RWPE1 (cell line): ENCODE measurements around the gene CSTF3.

Experiments
- CTCF ChIA-PET: fragments of 350-600 bp; sonication (Branson Sonifier 250); formaldehyde crosslinking; extraction: SDS; loops from one replicate; lab custom pipeline; 2021; lab: Yijun Ruan, JAX
- POLR2A ChIA-PET: fragments of 400-600 bp; formaldehyde crosslinking; extraction: SDS; loops from one replicate; lab custom pipeline; 2020; ENCODE audit warnings: antibody characterized with exemption; ENCODE audit not compliant: low non-redundant PET; lab: Yijun Ruan, JAX
- DNase-seq: peaks from one replicate; pipeline ENCODE4 v3.0.0; 2012; ENCODE audit warnings: low spot score
- H3K27ac ChIP-seq: fragments of 450-650 bp; 2 replicates; pipeline ENCODE4 v1.5.1; 2017
- TF ChIP-seq, protein P1 (sequence below): fragments of 450-650 bp; conservative IDR thresholded peaks from 2 replicates; pipeline ENCODE4 v1.5.1; 2017; ENCODE audit warnings: low read depth, mild to moderate bottlenecking

Gene CSTF3

DNA sequence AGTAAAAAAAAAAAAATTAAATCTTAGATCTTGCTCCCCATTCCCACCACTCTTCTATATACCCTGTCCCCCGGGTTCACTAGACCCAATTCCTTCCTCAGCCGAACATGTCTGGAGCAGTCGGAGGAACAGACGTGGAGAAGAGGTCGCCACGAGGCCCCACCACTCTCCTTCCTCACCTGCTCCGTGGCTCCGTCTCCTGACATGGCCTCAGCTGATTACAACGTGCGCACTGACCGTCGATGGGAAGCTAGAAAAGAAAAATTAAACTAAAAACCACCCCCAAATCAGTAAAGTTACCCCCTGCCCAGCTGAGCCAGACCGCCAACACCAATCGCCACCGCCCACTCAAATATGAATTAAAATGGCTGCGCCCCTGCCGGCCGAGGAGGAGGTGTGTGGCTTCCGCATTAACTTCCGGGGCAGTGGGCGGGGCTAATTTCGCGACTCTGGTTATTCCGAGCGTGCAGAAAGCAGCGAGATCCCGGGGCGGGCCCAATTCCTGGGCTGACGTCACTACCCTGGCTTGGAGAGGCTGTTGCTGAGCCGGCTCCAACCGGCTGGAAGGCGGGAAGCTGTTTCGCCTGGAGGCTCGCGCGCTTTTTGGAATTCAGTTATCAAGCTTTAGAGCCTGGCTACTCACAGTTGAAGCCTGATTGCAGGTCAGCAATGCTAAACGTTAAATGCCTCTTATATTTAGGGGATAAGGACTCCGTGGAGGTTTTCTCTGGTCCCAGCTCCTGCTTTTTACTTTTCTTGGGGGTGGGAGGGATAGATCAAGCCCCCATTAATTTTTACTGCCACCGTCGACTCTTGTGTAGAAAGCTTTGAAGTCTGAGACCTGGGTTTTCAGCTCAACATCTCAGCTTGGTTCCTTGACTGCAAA lies at the start of gene CSTF3:
CSTF3 (minus strand) TSS at position 361 of the 886 bp plus-strand sequence; CDS start at position 206, 155 bp downstream.
- TF ChIP-seq, protein P1, sequence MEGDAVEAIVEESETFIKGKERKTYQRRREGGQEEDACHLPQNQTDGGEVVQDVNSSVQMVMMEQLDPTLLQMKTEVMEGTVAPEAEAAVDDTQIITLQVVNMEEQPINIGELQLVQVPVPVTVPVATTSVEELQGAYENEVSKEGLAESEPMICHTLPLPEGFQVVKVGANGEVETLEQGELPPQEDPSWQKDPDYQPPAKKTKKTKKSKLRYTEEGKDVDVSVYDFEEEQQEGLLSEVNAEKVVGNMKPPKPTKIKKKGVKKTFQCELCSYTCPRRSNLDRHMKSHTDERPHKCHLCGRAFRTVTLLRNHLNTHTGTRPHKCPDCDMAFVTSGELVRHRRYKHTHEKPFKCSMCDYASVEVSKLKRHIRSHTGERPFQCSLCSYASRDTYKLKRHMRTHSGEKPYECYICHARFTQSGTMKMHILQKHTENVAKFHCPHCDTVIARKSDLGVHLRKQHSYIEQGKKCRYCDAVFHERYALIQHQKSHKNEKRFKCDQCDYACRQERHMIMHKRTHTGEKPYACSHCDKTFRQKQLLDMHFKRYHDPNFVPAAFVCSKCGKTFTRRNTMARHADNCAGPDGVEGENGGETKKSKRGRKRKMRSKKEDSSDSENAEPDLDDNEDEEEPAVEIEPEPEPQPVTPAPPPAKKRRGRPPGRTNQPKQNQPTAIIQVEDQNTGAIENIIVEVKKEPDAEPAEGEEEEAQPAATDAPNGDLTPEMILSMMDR, result no peak
- ChIA-PET POLR2A (interaction anchor here (0.5 kb wide), 1 partner anchor 575 kb away, joined by 6 read pairs; no protein-coding TSS in a partner anchor), CTCF (interaction anchor here (0.5 to 0.6 kb wide), 6 partner anchors 33 to 1501 kb away, joined by 3 to 4 read pairs (median 3); no protein-coding TSS in a partner anchor)
- peak; percentile 97 for DNase-seq
- H3K27ac ChIP-seq, result peak within 1 kb of the TSS; percentile 77

DNA sequence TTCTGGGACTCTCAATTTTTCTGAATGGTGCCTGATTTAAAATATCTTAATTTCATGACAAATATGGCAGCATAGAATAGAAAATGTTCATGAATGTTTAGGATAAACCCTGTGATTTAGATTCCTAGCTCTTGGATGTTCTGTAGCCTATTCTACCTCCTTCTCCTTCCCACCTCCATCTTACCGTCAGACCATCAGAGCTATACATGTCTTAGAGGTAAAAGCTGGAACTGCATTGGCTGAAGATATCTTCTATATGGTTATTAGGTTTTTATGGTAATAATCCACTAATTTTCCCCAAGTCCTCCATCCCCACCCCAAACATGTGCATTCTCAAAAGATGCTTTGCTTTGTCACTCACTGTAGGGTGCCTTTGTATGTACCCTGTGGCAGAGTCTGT lies 46.9 kb upstream of the CSTF3 start:
- CTCF ChIA-PET, result interaction anchor here (0.6 kb wide), 1 partner anchor 13 kb away, joined by 3 read pairs; no protein-coding TSS in a partner anchor
- DNase-seq, result no peak
- POLR2A ChIA-PET, result no interaction called here
- H3K27ac ChIP-seq, result no peak overlapping the region
- TF ChIP-seq, protein P1, result no peak

DNA sequence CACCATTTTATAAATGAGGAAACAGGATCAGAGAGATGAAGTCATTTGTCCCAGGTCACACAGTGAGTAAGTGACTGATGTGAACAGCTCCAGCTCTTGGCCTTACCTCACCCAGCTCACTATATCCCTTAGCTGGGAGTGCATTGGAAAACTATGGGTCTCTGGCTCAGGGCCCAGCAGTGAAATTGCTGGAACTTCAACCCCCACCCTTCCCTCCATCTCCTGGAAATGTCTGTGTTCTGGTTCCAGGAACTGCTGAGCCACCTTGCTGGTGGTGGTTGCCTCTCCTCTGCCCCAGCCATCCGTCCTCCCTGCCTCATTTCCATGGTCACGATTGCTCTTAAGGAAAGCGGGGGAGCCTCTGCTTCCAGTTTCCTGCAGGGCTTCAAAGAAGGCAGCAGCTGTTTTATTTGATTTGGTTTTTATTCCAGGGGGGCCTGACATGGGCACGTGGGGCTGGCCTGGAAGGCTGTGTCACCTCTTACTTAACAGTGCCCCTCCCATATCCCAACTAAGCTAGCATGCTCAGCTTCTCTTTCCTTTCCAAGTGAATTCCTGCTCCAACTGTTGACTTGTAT lies 46.2 kb upstream of the CSTF3 start:
- H3K27ac ChIP-seq, result no peak overlapping the region
- TF ChIP-seq, protein P1, result no peak
- ChIA-PET POLR2A (no interaction called here), CTCF (no interaction called here)
- DNase-seq, result no peak

DNA sequence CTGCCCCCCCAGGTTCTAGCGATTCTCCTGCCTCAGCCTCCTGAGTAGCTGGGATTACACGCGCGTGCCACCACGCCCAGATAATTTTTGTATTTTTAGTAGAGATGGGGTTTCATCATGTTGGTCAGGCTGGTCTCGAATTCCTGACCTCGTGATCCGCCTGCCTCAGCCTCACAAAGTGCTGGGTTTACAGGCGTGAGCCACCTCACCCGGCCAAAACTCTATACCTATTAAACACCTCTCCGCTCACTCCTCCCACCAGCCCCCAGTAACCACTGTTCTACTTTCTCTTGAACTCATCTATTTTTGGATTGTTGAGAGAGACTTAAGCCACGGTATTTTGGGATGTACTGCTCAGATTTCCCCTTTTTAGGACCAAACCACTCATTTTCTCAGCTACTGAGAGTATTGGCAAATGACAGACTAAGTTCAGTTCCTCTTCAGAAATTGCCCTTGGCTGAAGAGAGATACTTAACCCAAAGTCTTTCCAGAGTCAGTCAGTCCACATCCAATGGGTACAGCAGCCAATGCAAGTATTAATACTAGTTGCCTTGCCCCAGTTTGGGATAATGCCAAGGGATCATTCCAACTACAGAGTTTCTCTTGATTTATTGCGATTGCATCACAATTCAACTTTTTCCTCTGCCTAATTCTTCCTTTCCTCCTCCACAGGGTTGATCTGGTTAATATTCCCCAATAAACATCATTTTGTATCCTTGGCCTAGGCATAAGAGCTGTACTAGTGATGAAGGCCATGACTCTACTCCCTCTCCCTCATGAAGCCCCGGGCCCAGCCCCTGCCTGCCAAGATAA lies 36.8 kb upstream of the CSTF3 start:
- ChIA-PET POLR2A (no interaction called here), CTCF (interaction anchor here (0.6 to 0.7 kb wide), 2 partner anchors 31 to 779 kb away, joined by 3 read pairs; no protein-coding TSS in a partner anchor)
- TF ChIP-seq, protein P1, result no peak
- H3K27ac ChIP-seq, result no peak overlapping the region
- no peak for DNase-seq

DNA sequence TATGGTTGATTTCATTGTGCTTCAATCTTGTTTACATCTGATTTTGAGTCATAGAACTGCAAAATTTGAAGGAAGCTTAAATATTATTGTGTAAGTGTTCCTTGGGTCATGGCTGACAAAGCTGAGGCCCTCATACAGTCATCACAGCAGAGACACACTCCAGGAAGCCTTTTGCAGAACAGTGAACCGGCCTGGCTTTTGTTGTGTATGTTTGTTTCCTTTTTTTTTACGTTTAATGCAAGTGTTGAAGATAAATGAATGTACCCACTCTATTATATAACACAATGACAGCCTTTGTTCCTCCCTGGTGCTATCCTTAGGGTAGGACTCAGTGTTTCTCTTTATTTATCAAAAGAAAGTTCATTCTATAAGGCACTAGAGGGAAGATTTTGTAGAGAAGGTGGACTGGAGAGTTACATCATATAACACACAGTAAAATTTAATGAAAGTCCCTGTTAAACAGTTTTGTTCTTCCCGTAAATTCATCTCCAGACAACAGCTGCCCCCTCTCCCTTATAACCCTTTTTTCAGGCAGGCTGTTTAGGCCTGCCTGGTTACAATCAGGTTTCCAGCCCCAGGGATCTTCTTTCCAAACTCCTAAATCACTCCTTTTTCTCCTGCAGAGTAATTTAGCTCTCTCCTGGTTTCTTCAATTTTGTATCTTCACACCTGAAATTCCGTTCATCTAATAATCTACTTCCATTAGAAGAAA lies 34.3 kb upstream of the CSTF3 start:
- DNase-seq, result no peak
- H3K27ac ChIP-seq, result no peak overlapping the region
- CTCF ChIA-PET, result interaction anchor here (0.6 to 0.7 kb wide), 3 partner anchors 9 to 25 kb away, joined by 3 to 4 read pairs (median 3); no protein-coding TSS in a partner anchor
- POLR2A ChIA-PET, result no interaction called here
- TF ChIP-seq, protein P1, result no peak
